GM19238 (cell line): ENCODE data around the gene PRPH.
"Not testable (repeated sequence)": the region's sequence is repeated elsewhere in the genome, so short reads cannot be mapped to it uniquely, and the experiment has no call there.

Experiments
- DNase-seq: peaks from one replicate; pipeline ENCODE4 v3.0.0; 2011; ENCODE audit warnings: low spot score; ENCODE audit not compliant: insufficient read length

The PRPH gene

DNA sequence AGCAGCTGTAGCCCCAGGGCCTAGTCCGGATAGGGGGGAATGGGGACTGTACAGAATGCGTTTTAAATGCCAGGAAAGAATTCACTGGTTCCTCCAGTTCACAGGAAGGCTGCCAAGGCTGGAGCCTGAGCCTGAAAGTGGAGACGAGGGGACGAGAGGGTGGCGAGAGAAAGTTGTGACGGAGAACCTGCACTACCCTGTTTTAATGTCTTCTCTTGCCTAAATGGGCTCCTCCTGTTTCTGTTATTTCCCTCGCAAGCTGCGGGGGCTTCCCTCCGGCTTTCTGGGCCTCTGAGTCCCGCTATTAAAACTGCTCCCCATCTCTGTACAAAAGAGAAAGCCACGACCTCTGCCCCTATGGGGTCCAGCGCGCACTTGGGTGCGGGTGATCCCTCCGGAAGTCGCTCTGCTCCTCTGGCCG, 37.5 kb downstream of the PRPH start:
- no peak for DNase-seq

DNA sequence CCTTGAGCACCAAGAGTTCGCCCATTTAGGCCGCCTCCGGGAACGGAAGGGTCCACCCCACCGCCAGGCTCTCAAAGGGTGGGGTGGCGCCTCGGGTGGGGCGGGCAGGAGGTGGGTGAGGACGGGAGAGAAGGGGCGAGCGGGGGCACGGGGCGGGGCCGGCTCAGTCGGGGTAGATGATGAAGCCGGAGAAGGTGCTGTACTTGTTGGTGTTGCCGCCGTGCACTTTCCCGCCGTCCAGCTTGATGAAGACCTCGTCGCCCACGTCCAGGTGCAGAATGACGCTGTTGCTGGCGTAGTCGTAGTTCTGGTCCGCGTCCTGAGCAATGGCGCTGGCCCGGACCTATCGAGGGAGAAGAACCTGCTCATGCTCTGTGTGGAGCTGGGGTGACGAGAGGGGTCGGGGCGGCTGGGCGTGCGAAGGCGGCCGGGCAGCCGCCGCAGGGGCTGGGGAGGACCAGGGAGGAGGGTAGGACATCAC, 38.0 kb downstream of the PRPH start:
- DNase-seq: no peak

DNA sequence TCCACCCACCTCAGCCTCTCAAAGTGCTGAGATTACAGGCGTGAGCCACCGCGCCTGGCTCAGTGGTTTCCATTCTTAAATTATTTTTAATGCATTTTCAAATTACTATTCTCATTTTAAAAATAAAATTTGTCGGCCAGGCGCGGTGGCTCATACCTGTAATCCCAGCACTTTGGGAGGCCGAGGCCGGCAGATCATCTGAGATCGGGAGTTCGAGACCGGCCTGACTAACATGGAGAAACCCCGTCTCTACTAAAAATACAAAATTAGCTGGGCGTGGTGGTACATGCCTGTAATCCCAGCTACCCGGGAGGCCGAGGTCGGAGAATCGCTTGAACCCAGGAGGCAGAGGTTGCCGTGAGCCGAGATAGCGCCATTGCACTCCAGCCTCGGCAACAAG, 38.8 kb downstream of the PRPH start:
- DNase-seq: not testable (repeated sequence)

DNA sequence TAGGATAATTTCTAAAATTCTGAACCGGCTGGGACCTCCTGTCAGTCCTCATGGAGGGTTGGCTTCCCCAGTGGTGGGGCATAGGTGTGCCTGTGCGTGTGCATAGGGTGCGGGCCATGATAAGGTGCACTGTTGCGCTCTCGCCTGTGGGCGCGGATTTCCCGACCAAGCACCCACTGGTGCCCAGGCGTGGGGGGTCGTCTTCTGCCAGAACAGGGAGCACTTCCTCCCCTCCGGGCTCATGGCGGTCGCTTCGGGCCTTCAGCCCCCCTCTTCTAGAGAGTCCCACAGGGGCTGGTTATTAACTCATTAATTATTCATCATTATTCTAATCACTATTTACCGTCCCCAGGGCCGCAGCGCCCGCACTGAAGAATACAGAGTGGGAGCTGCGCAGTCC, 39.3 kb downstream of the PRPH start:
- DNase-seq: no peak

DNA sequence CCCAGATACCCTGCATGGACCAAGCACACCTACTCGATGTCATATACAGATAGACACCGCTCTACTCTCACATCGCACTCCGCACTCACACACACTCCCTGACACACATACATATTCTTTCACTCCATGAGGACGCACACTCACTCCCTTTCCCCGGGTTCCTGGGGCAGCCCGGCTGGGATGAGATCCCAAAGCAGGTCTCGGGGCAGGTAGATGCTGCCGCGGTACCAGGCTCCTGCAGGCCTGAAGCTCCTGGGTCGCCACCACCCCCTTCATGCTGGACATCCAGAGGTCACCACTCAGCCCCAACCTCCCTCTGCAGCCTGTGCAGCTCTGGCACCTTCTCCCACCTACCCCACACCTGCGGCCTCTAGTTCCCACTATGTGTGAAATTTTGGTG, 39.7 kb downstream of the PRPH start:
- no peak for DNase-seq

DNA sequence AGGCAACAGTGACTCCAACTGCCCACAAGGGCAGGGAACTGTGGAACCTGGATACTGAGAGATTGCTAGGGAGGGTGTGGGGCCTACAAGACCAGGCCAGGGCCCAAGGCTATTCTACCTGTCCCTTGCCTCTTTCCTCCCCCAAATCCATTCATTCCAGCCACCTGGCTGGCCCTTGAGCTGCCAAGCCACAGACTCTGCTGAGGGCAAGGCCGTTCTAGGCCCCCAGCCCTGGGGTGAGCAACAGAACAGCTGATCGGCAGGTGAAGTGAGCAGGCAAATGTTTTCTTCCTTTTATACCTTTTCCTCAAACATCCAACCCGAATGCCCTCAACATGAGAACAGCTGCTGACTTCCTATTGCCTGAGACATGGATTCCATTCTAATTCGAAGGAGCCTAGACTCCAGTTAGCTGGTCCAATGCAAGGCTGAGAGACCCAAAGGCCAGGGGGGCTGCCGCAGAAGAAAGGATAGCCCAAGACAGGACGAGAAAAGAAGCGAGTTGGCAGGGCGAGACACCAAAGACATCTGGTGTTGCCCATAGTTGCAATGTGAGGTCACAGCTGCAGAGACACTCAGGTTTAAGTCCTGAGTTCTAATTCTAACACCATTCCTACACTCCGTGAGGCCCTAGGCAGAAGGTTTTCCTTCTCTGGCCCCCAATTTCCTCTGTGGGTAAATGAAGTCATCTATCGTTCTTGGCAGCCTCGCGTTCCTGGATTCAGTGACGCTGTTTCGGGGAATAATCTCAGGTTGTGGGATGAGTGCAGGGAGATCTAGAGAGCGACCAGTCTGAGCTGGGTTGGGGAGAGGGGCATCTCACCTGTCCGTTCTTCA, 40.4 kb downstream of the PRPH start:
- no peak for DNase-seq

DNA sequence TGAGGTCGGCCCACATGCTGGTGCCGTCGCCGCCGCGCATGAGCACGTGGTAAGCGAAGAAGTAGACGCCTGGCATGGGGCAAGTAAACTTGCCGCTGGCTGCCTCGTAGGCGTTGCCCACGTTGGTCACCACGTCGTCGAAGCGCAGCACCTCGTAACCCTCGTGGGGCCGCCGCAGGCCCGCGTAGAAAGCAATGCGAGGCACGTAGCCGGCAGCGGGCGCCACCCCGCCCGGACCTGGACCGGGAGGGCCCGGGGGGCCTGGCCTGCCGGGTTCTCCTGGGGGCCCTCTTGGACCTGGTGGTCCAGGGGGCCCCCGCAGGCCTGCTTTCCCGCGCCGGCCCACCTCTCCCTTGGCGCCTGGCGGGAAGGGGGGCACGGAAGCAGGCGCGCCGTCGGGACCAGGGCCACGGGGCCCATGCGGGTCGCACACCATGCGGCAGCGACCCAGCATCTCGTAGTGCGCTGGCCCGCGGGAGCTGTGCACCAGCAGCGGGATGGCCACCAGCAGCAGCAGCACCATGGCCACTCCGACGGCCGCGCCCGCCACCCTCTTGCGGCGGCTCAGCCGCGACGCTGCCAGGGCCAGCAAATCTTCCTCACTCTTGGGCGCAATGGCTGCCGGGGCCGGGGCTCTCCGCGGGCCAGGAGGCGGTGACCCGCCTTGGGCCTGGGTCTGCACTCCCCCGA, 41.2 kb downstream of the PRPH start:
- no peak for DNase-seq

DNA sequence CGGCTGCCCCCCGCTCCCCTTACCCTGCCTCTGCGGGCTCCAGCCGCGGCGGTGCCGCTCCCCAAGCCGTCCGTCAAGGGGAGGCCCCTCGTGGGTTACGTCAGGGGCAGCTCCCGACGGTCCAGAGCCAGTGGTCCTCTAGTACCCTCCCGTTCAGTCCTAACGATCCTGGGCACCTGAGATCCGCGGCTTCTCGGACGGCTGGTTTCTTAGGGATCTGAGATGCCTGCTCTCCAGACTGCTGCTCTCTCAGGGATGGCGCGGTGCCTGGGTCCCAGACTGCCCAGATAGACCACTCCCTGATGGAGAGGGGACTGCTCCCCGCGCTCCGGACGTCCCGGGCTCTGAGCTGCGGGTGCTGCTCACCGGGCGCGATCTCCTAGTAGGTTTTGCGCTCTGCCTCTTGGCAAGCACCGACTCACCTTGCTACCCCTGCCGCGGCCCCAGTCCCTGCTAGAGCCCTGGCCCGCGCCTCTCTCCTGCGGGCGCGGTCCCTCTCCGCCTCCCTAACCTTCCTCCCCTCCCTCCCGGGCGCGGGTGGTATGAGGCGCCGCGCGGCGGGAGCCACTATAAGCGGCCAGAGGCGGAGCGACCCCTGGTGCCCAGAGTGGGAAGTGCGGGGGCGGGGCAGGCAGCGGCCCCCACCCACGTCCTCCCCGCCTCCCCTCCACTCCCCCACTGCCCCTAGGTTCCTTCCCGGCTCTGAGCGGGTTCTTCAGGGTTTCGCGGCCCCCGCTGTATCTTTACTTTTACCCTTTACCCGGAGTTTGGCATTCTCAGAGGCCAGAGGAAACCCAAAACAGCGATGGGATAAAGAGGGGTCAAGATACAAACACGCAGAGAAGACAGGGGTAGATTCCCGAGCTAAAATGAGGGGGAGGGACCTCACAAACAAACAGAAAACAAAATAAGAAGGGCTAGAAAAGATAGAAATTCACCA, 42.0 kb downstream of the PRPH start, which contains the start of gene C1QL4:
C1QL4 (minus strand) TSS at position 544 of the 940 bp plus-strand sequence. CDS start 711 bp downstream, outside the sequence.
- DNase-seq: peak; percentile 88

DNA sequence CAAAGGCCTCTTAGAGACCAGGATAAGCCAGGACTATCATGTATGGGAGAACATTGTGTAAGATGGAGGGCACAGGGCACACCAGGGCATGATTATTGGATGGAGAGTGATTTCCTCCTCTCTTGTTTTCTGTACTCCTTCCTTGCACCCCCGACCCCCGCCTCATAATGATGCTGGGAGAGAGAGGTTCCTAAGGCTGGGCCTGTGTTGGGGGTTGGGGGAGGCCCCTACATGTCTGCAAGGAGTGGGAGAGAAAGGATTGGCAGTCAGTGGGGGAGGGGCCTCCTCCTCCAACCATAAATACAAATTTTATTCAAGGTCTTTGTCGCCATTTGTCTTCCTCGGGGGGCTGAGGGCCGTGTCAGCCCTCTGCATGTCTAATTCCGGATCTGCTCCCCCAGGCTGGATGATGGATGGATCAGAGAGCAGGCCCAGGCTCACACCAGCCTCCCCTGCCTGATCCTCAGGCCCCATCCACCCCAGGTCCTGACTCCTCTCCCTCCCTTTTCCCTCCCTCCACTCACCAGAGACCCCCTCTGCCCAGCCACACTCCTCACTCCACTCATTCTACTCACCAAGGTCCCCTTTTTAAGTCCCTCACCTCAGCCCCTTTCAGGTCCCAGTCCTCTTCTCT, 44.0 kb downstream of the PRPH start:
- no peak for DNase-seq

DNA sequence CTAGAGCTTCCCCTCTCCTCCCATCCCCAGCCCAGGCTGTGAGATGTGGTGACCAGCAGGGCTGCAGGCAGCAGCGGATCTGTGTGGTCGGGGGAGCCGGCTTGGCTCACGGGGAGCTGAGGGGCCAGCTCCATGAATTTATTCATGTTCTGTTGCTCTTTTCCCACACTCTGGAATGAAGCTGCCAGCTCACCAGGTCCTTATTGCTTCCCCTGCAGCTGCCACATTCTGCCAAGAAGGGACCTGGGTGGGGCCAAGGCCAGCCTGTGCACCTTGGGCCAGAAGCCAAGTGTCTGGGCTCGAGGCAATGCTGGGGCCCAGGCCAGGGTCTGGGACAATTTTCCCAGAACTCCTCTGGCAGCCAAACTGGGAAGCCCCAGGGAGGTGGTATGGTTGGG, 44.5 kb downstream of the PRPH start:
- DNase-seq: no peak

DNA sequence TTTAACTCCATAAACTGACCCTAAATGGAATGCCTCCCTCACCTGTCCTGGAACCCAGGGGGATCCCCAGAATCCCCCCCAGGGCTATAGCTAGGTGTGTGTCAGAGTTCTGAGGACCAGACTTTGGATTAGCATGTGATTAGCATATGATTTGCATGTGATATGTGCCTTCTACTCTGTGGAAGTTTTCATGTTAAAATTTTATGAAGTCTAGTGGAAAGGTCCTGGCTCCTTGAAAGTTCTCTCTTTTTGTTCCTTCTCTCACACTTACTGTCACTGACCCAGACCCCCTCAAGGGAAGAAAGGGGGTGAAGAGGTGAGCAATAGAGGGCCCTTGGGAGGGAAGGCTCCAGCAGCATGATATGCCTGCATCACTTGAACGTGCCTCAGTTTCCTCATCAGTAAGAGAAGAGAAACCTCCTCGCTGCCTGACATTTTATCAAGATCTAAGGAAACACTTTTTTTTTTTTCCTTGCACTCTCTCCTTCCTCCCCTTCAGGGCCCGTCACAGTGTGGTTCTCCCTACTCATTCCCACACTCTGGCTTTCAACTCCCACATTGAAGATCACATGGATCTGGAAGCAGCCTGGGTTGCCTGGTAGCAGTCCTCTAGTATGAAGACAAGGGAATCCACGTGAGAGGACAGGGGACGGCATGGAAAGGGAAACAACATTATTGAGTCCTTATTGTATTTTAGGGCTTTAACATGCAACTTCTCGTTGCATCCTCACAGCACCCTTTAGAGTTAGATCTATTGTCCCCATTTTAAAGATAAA, 45.3 kb downstream of the PRPH start:
- DNase-seq: no peak

DNA sequence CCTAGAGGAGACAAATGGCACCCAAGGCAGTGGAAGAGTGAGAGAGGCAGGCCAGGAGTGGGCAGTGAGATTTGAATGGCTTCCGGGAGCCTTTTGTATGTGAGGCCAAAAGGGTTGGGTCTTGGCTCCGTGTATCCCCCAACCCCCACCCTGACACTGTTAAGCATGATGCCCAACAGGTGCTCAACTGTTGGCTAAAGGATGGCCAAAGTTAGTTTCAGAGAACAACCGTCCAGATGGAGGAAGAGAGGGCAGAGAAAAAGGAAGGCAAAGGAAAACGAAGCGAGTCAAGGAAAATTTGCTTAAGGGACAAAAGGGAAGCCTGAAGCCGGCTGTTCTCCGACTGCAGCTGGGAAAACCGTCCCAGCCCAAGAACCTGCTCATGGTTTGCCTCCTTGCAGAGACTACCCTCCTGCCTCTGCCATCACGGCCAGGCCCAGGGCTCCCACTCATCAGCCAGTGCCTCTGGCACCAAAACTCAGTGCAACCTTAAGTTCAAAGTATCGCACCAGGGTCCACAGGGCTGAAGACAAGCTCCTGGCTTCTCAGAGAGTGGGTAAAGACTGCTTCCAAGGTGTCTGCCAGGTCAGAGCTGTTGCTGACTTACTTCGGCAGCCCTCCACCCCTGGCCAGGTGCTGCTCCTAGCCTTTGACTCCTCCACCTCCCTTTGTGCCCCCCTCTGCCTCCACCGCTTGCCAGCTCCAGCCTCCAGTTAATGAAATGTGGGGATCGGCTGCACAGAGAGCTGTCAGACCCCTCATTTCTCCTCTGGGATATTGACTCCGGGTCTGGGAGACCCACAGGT, 46.2 kb downstream of the PRPH start:
- DNase-seq: no peak

DNA sequence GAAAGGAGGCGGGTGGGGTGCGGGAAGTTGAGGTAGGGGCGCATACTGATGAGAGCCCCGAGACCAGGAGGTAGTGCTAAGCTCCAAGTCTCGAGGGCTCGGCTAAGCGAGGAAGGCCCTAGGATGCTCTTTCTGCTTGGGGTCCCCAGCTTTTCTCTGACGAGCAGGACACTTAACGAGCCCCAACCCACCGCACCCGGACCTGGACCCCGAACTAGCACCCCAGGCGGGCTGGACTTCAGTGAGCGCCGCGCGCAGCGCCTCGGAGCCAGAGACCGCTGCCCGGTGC, 46.8 kb downstream of the PRPH start:
- DNase-seq: no peak

DNA sequence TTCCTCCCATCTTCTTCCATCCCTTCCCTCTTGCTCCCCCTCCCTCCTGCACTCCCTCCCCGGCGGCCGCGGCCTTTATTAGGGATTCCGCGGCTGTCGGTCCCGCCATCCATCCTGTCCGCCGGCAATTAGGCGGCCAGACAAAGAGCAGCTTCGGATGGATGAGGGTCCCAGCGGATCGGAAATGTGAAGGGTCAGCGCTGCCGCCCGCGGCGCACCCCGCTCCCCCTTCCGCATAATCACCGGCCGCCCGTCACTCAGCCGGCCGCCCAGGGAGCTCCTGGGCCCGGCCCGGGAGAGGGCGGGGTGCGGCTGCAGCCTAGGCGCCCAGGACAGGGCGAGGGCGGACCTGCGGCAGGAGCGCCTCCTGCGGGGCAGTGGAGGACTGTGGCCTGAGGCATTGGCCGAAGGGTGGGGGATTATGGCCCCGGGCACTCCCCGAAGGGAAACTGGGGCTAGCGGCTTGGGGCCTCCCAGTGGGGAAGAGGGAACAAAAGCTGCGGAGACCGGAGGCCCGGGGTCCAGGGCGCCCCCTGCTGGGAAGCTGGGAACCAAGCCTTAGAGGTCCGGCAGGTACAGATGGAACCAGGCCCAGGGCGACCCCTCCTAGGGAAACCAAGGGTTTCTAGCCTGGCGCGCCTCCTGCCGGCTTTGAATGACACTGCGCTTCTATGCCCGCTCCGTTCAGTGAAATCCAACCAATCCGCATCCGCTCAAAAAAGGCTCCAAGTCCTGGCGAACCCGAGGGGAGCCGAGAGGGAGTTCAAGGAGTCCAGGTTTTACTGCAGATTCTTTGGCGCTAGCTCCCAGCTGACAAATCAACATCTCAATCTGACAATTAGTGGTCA, 47.3 kb downstream of the PRPH start:
- peak; percentile 77 for DNase-seq

DNA sequence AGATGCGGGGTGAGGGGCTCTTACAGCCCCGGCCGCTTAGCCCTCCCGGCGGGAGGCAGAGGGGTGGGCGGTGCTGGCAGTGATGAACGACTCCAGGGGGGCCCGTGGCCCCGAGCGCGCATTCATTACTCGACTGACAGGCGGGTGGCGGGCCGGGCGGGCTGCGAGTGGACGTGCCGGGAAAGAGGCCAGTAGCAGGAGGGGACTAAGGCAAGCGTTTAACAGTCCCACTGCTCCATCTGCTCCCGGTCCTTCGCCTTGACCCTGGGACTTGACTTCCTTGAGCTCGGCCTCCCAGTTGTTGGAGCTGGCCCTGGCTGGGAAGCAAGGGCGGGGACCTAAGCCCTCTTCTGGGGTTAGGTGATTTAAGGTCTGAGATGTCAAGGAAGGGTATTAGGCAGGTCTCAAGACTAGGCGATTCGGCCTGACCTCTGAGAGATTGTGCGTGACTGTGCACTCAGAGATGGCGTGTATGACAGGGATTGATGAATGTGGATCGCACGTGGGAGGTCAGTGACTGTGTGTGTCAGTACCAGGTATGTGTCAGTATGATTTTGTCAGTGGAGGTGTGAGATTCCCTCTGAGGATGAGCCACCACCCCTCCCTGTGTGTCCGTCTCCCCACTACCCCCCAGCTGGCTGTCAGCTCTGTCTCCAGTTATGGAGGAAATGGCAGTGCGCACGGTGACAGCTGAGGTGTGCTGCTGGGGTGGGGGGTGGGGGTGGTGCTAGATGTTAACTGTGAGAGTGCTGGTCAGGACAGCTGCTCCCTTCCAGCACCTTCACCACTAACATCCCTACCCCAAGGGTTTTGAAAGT, 48.2 kb downstream of the PRPH start:
- no peak for DNase-seq

DNA sequence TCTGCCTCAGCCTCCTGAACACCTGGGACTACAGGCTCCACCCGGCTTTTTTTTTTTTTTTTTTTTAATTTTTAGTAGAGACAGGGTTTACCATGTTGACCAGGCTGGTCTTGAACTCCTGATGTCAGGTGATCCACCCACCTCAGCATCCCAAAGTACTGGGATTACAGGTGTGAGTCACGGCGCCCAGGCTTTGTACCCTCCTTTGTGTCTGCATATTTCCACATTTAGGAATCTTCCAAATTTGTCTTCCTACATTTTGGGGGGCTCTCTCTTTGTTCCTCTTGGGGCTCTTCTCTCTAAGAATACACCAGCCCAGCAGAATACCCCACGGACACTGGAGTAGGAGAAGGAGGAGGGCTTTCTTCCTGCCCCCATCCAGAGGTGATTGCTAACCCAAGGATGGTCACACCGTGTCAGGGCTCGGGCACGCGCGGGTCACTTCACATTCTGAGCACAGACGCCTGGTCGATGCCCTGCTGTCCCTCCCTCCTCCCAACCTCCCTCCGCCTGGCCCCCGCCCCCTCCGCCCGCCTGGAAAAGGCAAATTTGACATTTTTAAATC, 49.6 kb downstream of the PRPH start:
- DNase-seq: no peak

DNA sequence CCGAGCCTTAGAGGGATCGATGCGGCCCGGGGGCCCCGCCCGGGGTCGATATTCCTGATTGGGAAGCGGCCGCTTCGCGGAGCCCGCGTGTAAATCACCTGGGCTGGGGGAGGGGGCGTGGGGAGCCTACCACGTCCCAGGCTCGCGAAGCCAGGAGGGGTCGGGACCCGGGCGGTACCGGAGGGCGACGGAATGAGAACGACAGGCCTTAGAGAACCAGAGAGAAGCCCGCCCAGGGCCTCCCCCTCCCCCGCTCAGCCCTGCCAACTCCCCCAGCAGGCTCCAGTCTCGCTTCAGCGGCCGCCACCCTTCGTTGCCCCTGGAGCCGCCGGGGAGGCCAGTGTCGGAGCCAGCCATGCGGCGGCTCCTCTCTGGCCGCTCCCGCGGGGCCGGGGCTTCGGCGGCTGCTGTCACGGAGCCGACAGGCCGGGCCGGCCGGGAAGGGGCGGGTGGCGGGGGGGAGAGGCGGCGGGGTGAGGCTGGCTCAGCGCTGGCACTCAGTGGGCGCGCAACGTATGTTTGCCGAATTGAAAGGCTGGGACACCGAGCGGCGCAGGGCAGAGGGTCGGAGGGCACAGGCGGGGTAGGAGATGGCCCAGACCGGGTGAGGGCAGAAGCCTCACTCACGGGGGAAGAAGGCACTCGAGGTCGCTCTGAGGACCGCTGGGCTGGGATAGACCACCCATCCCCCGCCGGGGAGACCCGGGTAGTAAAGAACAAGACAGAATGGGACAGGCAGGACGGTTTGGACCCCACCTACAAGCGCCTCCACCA, 50.3 kb downstream of the PRPH start:
- peak; percentile 58 for DNase-seq
